Stimulated activated CD4-positive, alpha-beta T cell treated with anti-CD3 and anti-CD28 coated beads, Interleukin-15, amount 100 ng/mL, for 24 hours (primary cell): ENCODE results near the gene ARHGAP24.
"Not testable (repeated sequence)": the region's sequence is repeated elsewhere in the genome, so short reads cannot be mapped to it uniquely, and the experiment has no call there.

Source experiments
- DNase-seq: peaks from one replicate; pipeline ENCODE4 v3.0.0-alpha.2; 2020

The ARHGAP24 gene

DNA sequence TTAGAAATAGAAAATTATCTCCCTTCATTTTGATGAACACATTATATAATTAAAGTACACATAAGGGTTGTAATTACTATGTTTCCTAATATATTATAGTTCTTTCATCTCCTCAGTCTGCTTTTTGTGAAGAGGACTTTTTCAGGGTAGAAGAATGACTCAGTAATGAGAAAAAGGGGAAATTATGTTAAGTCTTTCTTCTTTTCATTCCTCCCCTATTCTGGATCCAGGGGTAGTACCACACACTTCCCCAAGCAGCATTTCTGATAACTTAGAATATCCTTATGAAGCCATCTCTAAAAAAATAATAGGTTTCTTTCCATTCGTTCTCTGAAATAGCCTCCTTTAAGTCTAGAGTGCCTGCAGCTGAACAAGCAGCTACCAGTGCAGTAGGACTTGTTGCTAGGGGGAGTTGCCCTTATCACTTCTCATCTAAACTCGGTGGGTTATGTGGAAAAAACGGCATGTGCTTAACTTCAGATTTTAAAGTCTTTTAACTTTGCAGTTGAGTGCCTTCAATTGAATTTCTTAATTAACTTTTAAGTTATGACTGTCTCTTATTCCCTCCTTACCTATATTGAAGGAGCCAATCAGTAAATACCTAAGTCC is 184.8 kb downstream of the ARHGAP24 start:
- DNase-seq, result no peak

DNA sequence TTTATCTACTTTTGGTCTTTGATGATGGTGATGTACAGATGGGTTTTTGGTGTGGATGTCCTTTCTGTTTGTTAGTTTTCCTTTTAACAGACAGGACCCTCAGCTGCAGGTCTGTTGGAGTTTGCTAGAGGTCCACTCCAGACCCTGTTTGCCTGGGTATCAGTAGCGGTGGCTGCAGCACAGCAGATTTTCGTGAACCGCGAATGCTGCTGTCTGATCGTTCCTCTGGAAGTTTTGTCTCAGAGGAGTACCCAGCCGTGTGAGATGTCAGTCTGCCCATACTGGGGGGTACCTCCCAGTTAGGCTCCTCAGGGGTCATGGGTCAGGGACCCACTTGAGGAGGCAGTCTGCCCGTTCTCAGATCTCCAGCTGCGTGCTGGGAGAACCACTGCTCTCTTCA is 191.7 kb downstream of the ARHGAP24 start:
- DNase-seq, result not testable (repeated sequence)

DNA sequence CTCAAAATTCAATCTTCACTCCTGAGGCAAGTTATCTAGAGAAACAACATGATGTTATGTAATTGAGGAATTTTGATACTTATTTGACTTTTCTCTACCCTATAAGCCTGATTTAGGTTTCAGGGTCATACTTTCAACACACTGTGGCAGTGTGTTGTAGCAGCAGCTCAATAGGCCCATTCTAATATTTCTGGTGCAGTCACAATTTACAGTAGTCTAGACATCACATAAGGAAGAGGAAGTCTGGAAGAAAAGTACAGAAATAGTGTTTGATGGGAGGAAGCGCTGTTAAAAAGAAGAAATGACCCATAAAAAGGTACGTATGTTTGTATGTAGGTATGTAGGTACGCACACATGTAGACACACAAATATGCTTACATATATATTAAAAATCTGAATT is 194.3 kb downstream of the ARHGAP24 start:
- no peak for DNase-seq

DNA sequence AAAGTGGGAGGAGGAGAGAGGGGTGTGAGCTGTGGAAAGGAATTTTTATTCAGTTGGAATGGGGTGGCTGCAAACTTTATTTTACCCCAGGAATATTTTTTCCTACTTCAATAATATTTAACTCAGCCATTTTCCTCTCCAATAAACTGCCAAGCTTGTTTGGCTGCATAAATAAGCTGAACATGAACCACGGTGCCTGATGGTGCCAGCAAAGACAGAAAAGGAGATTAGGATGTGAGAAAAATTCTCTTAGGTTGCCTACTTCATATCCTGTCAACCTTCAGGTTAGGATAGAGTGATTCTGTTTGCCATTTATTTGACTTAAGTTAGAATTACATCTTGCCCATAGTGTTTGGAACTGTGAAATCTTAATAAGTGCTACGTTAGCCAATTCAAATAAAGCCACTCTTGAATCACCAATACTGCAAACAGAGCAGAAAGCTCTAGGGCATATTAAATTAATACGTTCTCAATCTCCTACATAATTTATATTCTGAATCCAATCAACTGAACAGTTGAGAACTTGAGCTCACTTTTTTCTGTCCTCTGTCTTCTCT is 195.1 kb downstream of the ARHGAP24 start:
- DNase-seq, result no peak

DNA sequence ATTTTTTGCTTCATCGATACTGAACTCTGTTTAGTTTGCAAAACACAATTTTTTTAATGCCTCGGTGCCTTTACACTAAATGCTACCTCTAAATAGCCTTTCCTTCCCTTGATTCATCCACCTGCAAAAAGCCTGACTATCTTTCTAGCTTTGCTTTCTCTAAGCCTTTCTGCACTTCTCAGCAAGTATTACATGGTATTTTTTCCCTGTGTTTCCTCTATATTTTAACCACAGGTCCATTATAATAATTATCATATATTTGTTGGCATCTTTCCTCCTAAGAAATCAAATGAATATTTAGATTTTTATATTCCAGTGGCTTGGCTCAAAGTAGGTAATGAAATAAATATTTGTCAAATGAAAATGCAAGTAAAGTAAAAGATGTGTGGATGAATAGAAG is 196.2 kb downstream of the ARHGAP24 start:
- no peak for DNase-seq

DNA sequence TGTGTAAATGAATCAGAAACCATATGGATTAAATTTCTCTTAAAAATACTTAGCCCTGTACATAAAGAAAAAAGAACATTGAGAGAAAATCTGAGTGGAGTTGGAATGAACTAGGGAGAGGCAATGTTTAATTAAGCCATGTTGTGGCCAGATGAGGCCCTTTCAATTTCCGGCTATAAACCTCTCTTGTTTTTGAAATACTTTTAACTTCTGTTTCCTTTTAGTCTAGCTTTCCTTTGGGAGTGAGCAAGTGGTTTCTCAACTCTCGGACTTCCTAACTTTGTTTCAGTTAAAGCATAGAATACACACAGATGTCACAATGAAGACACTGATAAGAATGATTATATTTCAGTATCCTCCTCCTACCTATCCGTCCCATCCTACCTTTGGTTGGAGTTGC is 197.2 kb downstream of the ARHGAP24 start:
- DNase-seq, result no peak

DNA sequence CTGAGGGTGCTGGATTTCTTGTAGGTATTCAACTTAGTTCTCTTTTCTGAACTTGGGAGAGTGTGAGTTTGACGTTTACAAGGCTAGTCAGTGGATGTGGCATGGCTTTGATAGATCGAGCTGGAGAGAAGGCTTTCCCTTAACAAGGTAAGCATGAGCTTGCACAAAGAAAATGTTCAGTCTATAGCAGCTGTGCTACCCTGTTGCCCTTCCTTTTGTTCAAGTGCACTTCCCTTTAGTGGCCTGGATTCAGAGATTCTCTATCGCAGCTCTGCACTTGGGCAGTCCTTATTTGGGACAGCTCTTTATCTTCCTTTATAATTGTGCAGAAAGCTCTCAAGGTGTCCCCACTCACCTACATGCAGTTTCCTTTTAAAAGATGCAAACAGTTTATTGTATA is 198.0 kb downstream of the ARHGAP24 start:
- no peak for DNase-seq

DNA sequence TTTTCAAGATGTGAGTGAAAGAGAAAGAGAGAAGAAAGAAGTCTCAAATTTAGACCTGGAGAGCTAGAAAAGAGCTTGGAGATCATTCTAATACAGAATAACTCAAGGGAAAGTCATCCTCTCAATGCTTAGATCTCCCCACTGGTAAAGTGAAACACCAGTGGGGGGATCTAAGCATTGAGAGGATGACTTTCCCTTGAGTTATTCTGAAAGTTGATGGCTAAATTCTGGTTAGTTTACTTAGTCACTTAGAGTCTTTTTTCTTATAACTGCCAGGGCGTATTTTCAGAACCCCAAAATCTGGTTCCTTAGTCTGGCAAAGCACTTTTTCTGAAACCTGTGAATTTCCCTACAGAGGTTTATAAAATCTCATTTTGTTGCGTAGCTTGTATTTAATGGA is 198.6 kb downstream of the ARHGAP24 start:
- no peak for DNase-seq

DNA sequence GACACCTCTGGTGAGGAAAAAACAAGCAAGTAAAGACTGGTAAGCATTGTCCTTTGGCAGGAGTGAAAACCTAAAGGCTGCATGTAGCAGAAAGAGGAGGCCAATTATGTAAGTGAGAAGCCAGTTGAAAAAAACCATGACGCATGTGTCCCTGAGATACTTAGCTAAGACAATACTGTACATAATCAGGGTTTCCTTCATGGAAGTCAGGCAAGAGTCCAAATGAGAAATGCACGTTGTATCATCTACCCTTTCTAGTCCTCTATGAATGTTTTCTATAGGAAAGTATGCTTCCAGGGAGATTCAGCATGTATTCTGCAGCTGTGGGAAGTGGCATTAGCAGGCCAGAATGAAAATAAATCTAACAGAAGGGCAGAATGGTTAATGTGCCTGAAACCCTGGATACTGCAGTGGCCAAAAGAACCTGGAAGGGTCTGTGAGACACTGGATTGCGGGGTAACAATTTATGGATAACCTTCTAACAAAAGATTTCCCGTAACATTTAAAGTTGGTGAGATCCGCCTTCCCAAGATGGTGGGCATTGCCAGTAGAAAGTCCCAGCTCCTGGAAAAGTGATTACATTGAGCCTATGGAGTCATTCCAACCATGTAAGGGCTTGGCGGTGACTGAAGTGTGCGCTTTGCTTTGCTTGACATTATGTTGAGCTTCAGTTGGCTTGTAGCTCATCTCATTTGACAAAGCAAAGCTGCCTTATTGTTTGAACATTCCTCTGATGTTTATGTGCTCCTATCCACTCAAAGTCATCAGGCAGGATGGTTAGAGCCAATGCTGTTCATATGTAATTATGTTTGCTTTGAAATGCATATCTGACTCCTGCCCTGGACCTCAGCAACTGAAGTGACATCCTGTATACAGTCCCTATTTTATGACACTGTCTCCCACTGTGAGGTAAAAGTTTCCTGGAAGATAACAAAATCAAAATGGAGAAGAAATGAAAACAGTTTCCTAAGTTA is 200.4 kb downstream of the ARHGAP24 start:
- no peak for DNase-seq

DNA sequence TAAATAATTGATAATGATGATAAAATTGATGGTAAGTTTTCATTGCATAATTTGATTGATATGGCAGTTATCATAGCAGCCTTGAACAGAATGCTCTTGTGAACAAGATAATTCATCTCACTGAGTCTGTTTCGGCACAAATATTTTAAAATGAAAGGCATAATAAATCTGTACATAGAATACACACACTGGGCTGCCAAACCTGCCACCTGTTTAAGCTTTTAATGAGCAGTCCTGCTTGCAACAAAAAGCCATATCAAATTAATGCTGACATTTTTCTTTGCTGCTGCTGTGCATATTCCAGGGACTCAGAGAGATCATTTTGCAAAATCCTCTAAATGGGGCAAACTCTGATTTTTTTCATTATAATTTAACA is 201.1 kb downstream of the ARHGAP24 start:
- no peak for DNase-seq

DNA sequence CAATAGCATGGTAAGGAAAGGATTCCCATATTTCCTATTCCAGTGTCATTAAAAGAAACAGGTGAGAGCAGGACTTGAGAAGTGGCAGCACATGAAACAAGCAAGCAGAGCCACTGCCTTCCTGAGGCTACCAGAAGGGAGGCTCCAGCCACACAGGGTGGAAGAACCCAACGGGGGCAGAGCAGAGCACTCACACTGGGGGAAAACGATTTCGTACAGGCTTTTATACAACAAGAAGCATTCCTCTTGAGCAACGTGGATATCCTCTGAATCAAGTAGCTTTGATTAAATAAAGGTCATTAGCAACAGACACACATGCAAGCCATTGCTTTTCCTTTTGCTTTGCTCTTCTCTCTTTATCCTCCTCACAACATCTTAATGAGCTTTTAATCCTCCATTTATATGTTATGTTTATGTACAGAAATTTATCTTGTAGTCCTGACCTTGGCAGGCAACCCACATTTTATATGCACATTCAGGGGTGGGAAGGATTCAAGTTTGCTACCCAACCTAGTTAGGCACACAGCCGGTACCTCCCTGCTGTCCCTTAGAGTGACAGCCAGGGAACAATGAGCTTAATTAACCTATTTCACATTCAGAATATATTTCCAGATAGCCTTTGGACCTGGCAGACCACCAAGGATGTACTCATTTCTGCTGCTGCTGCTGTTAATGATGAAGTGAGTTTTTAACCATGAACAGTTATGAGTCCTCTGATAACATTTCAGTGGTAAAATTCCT is 202.1 kb downstream of the ARHGAP24 start:
- DNase-seq, result no peak

DNA sequence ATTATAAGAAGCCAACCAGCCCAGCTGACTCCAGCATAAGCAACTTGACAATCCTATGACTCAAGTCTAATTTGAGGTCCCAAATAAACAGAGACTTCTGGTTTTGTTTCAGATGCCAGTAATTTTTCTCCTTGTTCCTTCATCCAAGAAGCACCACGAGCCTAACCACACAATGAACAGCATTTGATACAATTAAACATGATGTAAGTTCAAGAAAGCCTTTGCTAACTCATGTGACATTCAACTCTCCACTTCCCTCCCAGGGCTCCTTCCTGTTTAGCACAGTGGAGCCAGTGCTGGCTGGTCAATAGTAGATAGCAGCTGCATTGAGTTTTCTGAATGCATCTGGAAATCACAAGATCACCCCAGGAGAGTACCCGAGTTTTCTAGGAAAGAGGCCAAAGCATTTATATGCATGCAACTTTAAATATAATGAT is 206.3 kb downstream of the ARHGAP24 start:
- DNase-seq, result no peak

DNA sequence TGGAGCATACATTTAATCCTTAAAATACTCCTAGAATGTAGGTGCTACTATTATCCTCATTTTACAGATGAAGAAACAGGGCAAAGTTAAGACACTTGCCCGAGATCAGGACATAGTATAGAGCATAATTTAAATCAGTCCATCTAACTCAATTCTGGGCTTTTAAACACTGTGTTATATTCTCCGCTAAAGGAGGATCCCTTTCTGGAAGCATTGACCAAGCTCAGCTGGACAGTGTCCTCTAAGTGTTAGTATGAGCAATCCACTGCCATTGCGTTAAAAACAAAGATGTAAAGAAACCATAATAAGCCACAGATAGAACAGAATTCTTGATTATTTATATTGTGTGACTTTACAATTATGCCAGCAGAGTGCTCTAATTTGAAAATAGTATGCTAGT is 207.0 kb downstream of the ARHGAP24 start:
- no peak for DNase-seq

DNA sequence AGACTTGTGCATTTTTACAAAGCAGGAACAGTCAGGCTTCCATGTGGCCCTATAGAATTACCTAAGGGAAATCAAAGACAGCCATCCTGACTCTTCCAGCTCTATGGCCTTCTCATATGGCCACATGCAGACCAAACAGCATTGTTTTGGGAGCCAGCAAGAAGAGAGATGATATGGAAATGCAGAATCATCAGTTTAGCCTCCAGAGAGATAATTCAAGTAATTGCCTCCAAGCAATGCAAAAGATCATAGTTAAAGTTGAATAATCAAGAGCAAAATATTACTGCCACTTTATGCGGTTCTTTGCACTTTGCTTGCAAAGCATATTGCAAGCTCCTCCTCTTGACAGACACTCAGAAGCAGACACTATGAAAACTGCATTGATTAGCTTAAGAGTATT is 207.4 kb downstream of the ARHGAP24 start:
- DNase-seq, result no peak

DNA sequence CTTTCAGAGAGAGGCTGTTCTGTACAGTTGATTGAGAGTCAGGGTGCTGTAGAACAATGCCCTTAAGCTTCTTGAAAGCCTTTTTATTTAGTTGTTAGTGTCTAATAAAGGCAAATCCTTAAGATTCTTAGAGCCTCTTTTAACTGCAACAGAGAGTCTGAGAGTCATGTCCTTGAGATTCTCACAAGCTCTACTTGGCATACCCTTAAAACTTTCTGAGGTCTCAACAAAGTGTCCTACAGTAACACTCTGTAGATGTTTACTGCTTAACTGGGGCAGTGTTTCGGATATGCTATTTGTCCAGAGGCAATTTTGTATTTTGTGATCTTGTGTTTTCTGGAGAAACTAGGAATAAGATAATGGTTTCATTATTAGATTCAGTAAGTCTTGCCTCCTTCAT is 209.7 kb downstream of the ARHGAP24 start:
- DNase-seq, result no peak

DNA sequence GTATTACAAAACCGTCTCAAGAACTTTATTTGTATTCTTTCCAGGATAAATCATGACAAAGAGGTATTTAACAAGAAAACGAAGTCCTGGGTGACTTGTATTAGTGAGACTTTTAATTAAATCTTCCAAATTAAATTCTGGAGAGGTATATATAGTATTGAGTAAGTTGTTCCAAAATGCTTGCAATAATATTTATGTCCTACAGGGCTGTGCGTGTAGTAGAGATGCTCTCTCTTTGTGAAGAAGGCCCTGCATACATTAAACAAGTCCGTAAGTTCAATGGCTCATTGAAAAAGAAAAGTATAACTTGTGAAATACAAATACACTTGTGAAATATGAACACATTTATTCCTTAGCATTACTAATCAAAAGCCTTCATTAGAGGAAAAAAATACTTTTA is 211.4 kb downstream of the ARHGAP24 start:
- no peak for DNase-seq

DNA sequence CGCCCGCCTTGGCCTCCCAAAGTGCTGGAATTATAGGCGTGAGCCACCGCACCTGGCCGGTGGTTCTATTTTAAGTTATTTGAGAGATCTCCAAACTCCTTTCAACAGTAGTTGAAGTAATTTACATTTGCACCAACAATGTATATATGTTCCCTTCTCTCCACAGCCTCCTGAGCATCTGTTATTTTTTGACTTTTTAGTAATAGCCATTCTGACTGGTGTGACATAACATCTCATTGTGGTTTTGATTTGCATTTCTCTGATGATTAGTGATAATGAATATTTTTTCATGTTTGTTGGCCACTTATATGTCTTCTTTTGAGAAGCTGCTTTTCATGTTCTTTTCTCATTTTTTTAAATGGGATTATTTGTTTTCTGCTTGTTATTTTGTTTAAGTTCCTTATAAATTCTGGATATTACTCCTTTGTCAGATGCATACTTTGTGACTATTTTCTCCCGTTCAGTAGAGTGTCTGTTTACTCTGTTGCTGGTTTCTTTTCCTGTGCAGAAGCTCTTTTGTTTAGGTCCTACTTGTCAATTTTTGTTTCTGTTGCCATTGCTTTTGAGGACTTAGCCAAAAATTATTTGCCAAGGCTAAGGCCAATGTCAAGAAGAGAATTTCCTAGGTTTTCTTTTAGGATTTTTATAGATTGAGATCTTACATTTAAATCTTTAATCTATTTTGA is 213.2 kb downstream of the ARHGAP24 start:
- no peak for DNase-seq

DNA sequence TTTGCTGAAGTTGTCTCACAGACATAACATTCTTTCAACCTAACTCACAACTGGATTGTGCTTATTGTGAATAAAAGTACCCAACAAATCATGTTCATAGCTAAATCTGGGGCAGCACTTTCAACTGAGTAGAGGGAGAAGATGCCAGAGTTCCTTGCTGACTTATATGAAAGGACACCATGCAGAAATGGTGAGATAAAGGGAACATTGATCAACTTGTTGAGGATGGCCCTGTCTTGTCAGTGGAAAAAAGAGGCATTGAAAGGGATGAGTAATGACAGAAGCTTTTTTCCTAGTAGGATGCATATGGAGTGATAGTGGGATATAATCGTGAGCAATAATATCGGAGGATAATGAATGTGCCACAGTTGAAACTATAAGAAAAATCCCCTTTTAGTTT is 221.7 kb downstream of the ARHGAP24 start:
- no peak for DNase-seq

DNA sequence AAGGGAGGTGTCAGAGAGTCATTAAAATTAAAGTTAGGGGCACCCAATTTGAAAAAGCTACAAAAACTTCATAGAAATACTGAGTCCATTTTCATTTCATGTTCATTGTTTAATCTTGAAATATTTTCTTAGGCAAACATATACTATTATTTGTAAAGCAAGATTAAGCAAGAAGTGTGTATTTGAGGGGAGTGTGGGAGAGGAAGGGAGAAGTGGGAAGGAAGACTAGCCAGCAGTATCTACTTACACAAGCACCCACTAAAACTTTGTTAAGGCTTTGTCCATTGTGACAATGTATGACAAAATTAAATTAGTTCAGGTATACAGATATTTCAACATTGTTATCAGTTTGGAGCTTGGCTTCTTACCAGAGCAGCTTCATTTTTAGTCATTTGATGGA is 222.9 kb downstream of the ARHGAP24 start:
- no peak for DNase-seq

DNA sequence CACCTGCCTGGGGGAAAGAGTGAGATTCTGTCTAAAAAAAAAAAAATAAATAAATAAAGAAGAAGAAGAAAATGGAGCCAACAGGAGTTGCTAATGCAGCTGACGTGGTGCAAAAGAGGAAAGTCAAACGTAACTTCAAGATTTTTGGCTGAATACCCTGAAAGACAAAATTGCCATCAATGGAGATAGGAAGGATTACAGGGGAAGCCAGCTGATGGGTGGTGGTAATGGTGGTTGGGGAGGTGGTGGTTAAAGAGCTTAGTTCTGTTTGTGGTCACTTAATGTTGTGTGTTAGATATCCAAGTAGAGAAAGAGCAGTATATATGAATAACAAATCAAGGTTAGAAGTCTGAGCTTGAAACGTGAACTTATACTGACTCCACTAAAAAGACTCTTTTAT is 225.4 kb downstream of the ARHGAP24 start:
- no peak for DNase-seq

DNA sequence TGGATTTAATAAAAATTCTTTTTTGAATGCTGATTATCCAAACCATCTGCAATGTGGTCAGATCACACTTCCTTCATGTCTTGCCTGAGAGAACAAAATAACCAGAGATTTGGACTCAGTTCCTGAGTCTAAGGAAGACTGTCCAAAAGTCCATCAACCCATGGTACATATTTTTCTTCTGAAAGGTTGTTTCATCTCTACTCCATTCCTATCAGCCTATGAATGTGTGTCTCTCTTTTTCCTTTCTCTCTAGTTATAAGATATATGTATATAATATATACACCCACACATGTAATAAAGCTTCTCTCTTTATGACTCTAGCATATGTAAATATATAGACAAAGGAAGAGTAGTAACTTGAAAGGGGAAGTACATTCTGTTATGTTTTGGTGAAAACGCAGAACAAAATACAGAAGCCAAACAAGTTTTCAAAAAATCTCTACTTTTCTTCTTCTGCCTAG is 226.9 kb downstream of the ARHGAP24 start:
- DNase-seq, result no peak

DNA sequence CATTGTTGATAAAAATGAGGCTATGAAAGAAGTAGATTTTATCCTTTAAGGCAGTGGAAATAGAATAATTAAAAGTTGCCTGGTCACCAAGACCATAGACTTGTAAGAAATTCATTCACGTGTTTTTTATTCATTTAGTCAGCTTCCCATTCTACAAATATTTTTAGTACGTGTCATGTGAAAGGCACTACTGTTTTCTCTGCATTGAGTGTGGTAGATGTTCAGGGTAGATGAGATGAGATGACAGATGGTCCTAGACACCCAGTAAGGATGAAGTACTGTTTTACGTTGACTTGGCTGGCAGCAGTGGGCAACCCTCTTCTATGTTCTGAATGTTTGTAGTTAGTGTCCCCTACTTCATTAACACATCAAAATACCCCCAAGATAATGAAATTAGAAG is 228.1 kb downstream of the ARHGAP24 start:
- DNase-seq, result no peak

DNA sequence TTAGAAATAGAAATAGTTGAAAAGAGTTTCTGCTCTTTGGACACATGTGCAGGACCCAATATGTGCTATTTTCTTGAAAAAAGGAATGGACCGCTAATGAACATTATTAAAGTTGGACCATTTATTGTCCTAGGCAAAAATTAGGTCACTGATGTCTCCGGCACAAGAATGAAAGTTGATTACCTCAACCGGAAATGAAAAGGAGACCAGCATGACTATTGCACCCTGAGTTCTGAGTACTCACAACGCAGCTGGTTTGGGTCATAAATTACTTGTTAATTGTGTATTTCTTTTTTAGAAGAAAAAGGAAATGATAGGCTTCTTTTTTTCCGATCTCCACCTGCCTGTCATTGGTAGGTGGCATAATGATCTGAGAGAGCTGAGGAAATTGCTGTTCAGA is 232.7 kb downstream of the ARHGAP24 start:
- DNase-seq, result no peak
